ENCODE results near the gene AKR1B15.

DNA sequence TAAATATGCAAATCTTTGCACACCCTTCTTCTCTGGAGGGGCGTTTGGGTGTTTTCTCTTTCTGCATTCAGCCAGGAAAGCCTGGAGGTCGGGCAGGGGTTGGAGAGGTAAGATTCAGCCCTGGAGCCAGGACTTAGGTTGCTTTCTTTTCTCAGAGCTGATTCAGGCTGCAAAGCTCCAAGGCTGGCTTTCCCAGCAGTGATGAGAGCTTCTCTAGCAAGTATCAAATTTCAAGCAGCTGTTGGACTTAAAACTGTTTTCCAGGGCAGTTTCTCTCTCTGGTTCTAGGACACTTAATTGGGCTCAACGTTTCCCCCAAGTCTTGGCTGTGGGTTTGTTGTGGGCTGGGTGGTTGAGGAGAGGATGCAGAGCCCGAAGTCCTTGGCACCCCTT is 20.9 kb upstream of the AKR1B15 start:
- TF ChIP-seq CTCF (IDR thresholded peaks at IDR 0.05): no peak
- TF ChIP-seq, protein P1, sequence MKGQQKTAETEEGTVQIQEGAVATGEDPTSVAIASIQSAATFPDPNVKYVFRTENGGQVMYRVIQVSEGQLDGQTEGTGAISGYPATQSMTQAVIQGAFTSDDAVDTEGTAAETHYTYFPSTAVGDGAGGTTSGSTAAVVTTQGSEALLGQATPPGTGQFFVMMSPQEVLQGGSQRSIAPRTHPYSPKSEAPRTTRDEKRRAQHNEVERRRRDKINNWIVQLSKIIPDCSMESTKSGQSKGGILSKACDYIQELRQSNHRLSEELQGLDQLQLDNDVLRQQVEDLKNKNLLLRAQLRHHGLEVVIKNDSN (IDR thresholded peaks at IDR 0.05; ENCODE audit: borderline replicate concordance, low read depth): no peak

All from SK-N-SH (cell line).